ENCODE results near the gene ARID3C. TPM values are rescaled to one million over a fixed set of nuclear protein-coding genes. Genes with fewer than 3 reads are reported as not detected.
A peak's percentile ranks its signal among the peaks of the same experiment; 100 is the strongest.

ARID3C gene
- total RNA-seq, 5 donors from 2014 or later (not counting 1 experiment from before 2014, with no cell fraction given) = 0.38 TPM; not detected in 4

DNA sequence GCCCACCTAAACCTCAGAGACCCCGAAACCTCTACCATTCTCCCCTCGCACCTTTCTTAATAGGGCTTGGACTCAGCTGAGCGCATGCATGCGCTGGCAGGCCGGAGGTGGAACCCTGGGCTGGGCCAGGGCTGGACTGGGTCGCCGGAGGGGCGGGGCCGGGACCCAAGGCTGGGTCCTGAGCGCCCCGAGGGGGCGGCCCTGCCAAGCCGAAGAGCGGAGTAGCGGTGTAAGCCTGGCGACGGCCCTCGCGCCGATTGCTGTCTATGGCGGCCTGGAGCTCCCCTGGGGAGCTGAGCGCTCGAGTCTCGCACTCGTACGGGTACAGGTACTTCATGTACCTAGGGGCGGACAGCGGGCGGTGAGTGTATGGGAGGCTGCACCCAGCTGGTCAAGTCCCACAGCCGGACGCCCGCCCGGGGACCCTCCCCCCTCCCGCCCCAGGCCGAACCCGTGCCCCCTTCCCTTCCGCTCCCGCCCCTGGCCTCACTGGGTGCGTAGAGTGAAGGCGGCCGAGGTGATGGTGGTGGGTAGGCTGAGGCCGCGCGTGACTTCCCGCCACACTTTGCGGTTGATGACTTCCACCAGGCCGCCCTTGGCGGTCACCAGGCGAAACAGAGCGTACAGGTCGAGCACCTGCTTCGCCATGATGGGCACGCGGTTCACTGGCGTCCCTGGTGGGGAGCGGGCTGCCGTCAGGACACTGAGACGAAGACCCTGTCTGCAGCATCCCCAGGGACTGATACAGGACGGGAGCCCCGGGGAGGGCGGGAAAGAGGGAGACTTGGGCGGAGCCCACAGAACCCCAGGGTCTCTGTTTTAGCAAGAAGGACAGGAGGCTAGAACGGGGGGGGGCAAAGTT is 5.3 kb downstream of the ARID3C start:
- Mint-ChIP-seq H3K27me3 (peaks cover 46 to 63% of the 10 kb centered on the region in 2 donors), H3K9me3 (no peaks in the 10 kb centered on the region), H3K4me1 (peaks cover 38 to 43% (median 38%) of the 10 kb centered on the region in 3 donors), H3K4me3 (peak overlapping the region in 2 of 3 donors; percentile 21 to 46), H3K27ac (no peak overlapping the region), H3K36me3 (no peaks in the 10 kb centered on the region)
- peaks cover 9 to 44% of the 10 kb centered on the region in 2 experiments for H3K4me1 ChIP-seq (ENCODE audit: control insufficient read depth in 1 of 2, extremely low read depth in 1 of 2, insufficient read depth in 2 of 2, low read length in 2 of 2)
- H3K4me3 ChIP-seq (ENCODE audit: control insufficient read depth in 1 of 2, extremely low read depth in 1 of 2, low read length in 1 of 2) = peak overlapping the region in 1 of 2 donors; percentile 7
- H3K27ac ChIP-seq (ENCODE audit: low read length) = no peak overlapping the region
- H3K9me3 ChIP-seq = no peaks in the 10 kb centered on the region
- ChIA-PET CTCF (interaction anchor here in 1 of 2 donors (0.6 to 0.8 kb wide), 2 partner anchors 12 to 107 kb away, joined by 3 read pairs; no protein-coding TSS in a partner anchor), POLR2A (interaction anchor here in 1 of 2 donors (0.7 kb wide), 1 partner anchor 38 kb away, joined by 5 read pairs; no protein-coding TSS in a partner anchor)
- peaks cover 12 to 72% of the 10 kb centered on the region in 2 experiments for H3K27me3 ChIP-seq (replicated peaks in 1 of 2; ENCODE audit: control insufficient read depth in 2 of 2, extremely low read depth in 1 of 2, insufficient read depth in 2 of 2, low read length in 1 of 2)
- no peaks in the 10 kb centered on the region for H3K36me3 ChIP-seq (ENCODE audit: control insufficient read depth in 2 of 2, extremely low read depth in 1 of 2, insufficient read depth in 1 of 2, low read length in 1 of 2)
- WGBS (ENCODE audit: insufficient coverage) = 14% methylated on average over 52 of the region's 63 CpGs
- ATAC-seq (replicated peaks in 1 of 4) (no peak), DNase-seq (peak in 1 of 35 experiments; percentile 14)

DNA sequence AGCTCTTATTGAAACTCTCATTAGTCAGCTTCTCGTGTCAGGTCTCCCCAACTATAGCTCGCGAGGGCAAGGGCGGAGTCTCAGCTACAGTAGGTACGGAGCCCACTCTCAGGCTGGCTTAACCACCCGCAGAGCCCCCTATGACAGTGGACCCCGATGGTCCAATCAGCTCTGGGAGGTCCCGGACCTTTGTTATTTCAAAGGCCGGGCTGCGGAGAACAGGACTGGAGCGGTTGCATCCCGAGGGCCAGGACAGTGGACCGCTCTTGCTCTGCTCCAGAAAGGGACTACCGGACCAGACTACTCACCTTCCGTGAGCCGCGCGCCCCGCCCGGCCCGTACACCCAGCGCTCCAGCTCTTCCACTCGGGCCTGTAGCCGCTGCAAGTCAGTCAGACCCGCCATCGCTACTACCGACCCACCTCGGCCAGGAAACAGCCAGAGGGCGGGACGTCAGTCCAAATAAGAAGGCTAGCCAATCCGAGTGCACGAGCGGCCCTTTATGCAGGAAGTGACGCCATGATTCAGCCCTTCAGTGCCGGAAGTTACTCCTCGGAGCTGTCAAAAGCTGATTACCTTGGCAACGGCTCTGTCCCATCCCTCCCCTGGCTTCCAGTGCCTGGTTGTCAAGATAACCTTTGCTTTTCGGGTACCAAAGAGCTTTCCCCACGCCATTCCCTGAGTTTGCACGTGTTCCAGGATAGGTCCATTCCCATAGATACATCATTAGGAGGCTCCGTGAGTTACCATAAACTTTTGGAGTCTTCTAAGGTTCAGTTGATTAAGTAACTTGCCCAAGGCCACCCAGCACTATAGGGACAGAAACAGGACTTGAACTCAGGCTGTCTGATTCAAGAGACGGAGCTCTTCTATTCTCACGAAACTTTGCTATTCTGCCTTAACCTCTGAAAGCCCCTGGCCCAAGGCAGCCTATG is 8.5 kb downstream of the ARID3C start, which contains the start of gene DCTN3:
DCTN3 (minus strand) TSS at position 435 of the 934 bp plus-strand sequence; CDS start at position 404, 31 bp downstream.
- 4% methylated on average over 41 of the region's 43 CpGs for WGBS (ENCODE audit: insufficient coverage)
- ChIA-PET CTCF (interaction anchor here (0.5 to 2.5 kb wide), 14 partner anchors 8 to 956 kb away, joined by 3 to 31 read pairs (median 4); partner anchors contain the start of genes CCL27 (in 1 of the 2), GALT (in 1 of the 2), MYORG (in 1 of the 2) and RPP25L (in 1 of the 2)), POLR2A (interaction anchor here in 1 of 2 donors (0.6 to 1.7 kb wide), 3 partner anchors 14 to 432 kb away, joined by 6 to 10 read pairs (median 9); partner anchors contain the start of gene SIGMAR1)
- DNase-seq (peak; percentile 71 to 96 (median 91)), ATAC-seq (replicated peaks in 1 of 4) (peak; percentile 98 to 99 (median 99))
- no peaks in the 10 kb centered on the region for H3K9me3 ChIP-seq
- Mint-ChIP-seq H3K9me3 (no peaks in the 10 kb centered on the region), H3K27ac (peak within 1 kb of the TSS; percentile 38 to 86), H3K4me1 (peaks cover 31 to 32% (median 32%) of the 10 kb centered on the region in 3 donors), H3K27me3 (peaks cover 20 to 33% of the 10 kb centered on the region in 2 donors), H3K4me3 (peak within 1 kb of the TSS; percentile 93 to 97 (median 95)), H3K36me3 (peaks cover 28% of the 10 kb centered on the region)
- H3K27me3 ChIP-seq (replicated peaks in 1 of 2; ENCODE audit: control insufficient read depth in 2 of 2, extremely low read depth in 1 of 2, insufficient read depth in 2 of 2, low read length in 1 of 2) = peaks cover 2 to 42% of the 10 kb centered on the region in 2 experiments
- H3K36me3 ChIP-seq (ENCODE audit: control insufficient read depth in 2 of 2, extremely low read depth in 1 of 2, insufficient read depth in 1 of 2, low read length in 1 of 2) = peaks cover 10 to 27% of the 10 kb centered on the region in 2 donors
- peak within 1 kb of the TSS; percentile 38 for H3K27ac ChIP-seq (ENCODE audit: low read length)
- H3K4me1 ChIP-seq (ENCODE audit: control insufficient read depth in 1 of 2, extremely low read depth in 1 of 2, insufficient read depth in 2 of 2, low read length in 2 of 2) = peaks cover 6 to 33% of the 10 kb centered on the region in 2 experiments
- H3K4me3 ChIP-seq (ENCODE audit: control insufficient read depth in 1 of 2, extremely low read depth in 1 of 2, low read length in 1 of 2) = peak within 1 kb of the TSS; percentile 77 to 88

DNA sequence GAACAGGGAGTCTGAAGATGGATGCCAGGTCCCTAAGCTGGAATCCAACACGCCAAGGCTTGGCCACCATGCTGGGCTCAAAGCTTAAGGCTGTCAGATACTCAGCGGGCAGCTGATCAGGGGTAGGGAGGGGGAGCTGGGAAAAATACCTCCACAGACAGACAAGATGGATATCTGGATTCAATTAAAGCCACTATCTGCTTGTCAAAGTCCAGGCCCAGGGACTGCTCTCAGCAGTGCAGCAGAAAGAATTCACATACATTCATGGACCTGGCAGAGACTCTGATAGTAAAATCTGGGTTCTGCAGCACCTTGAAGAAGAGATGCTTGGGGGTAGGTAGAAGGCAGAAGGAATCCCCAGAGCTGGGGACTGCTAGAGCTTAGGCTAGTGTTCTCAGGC is 13.7 kb downstream of the ARID3C start:
- DNase-seq (no peak), ATAC-seq (replicated peaks in 1 of 4) (no peak)
- Mint-ChIP-seq H3K27me3 (no peaks in the 10 kb centered on the region), H3K9me3 (no peaks in the 10 kb centered on the region), H3K4me3 (no peak overlapping the region), H3K36me3 (peaks cover 36% of the 10 kb centered on the region), H3K4me1 (peaks cover 34 to 37% (median 36%) of the 10 kb centered on the region in 3 donors), H3K27ac (no peak overlapping the region)
- no peak overlapping the region for H3K4me3 ChIP-seq (ENCODE audit: control insufficient read depth in 1 of 2, extremely low read depth in 1 of 2, low read length in 1 of 2)
- H3K27ac ChIP-seq (ENCODE audit: low read length) = no peak overlapping the region
- H3K27me3 ChIP-seq (replicated peaks in 1 of 2; ENCODE audit: control insufficient read depth in 2 of 2, extremely low read depth in 1 of 2, insufficient read depth in 2 of 2, low read length in 1 of 2) = no peaks in the 10 kb centered on the region
- H3K9me3 ChIP-seq = no peaks in the 10 kb centered on the region
- H3K36me3 ChIP-seq (ENCODE audit: control insufficient read depth in 2 of 2, extremely low read depth in 1 of 2, insufficient read depth in 1 of 2, low read length in 1 of 2) = peaks cover 10 to 39% of the 10 kb centered on the region in 2 donors
- POLR2A ChIA-PET = no interaction called here
- H3K4me1 ChIP-seq (ENCODE audit: control insufficient read depth in 1 of 2, extremely low read depth in 1 of 2, insufficient read depth in 2 of 2, low read length in 2 of 2) = peaks cover 8 to 33% of the 10 kb centered on the region in 2 experiments
- CTCF ChIA-PET = interaction anchor here (0.7 to 1.3 kb wide), 3 partner anchors 19 to 156 kb away, joined by 4 to 8 read pairs (median 7); partner anchors contain the start of gene DNAI1 (in 1 of the 2)
- WGBS (ENCODE audit: insufficient coverage) = no CpG with 5 or more reads among the region's 2 CpGs

DNA sequence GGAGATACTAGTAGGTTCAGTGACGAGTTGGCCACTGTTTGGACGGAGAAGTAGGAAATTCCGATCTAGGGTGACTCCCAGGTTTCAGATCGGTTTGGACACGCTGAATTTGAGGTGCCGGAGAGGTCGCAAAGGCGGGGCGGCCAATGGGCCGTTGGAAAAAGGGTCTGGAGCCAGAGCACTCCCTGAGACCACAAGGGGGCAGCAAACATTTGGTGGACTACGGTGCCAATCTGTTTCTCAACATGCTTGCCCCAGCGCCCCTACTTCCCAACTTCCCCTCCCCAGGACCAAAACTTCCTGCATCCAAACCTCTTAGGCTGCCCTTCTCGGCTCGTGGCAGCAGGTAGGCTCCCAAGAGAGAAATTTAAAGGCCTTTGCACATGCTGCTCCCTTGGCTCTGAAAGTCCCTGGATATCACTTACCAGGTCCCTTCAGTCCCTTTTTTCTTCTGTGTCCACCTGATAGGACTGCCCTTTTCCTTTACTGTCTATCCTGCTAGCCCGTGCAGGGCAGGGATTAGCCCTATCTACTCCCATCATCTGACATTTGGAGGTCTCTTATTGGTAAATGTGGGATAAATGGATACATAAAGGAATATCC is 16.0 kb downstream of the ARID3C start:
- Mint-ChIP-seq H3K9me3 (no peaks in the 10 kb centered on the region), H3K4me1 (peaks cover 19 to 28% (median 25%) of the 10 kb centered on the region in 3 donors), H3K4me3 (peak overlapping the region; percentile 79 to 89 (median 80)), H3K36me3 (peaks cover 32% of the 10 kb centered on the region), H3K27me3 (no peaks in the 10 kb centered on the region), H3K27ac (peak overlapping the region; percentile 79 to 87)
- DNase-seq (peak in 28 of 35 experiments; percentile 30 to 84 (median 52)), ATAC-seq (replicated peaks in 1 of 4) (peak; percentile 38 to 47 (median 44))
- Histone ChIP-seq H3K27ac (ENCODE audit: low read length) (peak overlapping the region; percentile 55), H3K27me3 (replicated peaks in 1 of 2; ENCODE audit: control insufficient read depth in 2 of 2, extremely low read depth in 1 of 2, insufficient read depth in 2 of 2, low read length in 1 of 2) (no peaks in the 10 kb centered on the region), H3K4me3 (ENCODE audit: control insufficient read depth in 1 of 2, extremely low read depth in 1 of 2, low read length in 1 of 2) (peak overlapping the region; percentile 70 to 94), H3K9me3 (no peaks in the 10 kb centered on the region), H3K36me3 (ENCODE audit: control insufficient read depth in 2 of 2, extremely low read depth in 1 of 2, insufficient read depth in 1 of 2, low read length in 1 of 2) (peaks cover 10 to 37% of the 10 kb centered on the region in 2 donors), H3K4me1 (ENCODE audit: control insufficient read depth in 1 of 2, extremely low read depth in 1 of 2, insufficient read depth in 2 of 2, low read length in 2 of 2) (peaks cover 3 to 26% of the 10 kb centered on the region in 2 experiments)
- ChIA-PET POLR2A (interaction anchor here in 1 of 2 donors (0.9 kb wide), 1 partner anchor 25 kb away, joined by 3 read pairs; the partner anchor contains the start of gene SIGMAR1), CTCF (interaction anchor here (0.7 to 2.6 kb wide), 8 partner anchors 8 to 71 kb away, joined by 3 to 25 read pairs (median 4); partner anchors contain the start of genes DCTN3 (in 1 of the 2) and SIGMAR1 (in 1 of the 2))
- 2% methylated on average over 13 of the region's 15 CpGs for WGBS (ENCODE audit: insufficient coverage)

All from T-cell (primary cell).